ENCODE results near the gene TOMT. TPM values are rescaled to one million over a fixed set of nuclear protein-coding genes. Genes with fewer than 3 reads are reported as not detected.

The TOMT gene
- total RNA-seq, 1 experiment from 2014 or later, result not detected

GRCh38 chr11:72078477-72078876 lies 27.2 kb upstream of the TOMT start:
- Histone ChIP-seq H4K20me1 (ENCODE audit: insufficient read depth) (no peaks in the 10 kb centered on the region; the same call in 1 of the 2 replicates), H3K9ac (ENCODE audit: low read length) (peak overlapping the region; percentile 83), H3K36me3 (ENCODE audit: control insufficient read depth in 1 of 2, insufficient read depth in 2 of 2, low read length in 2 of 2) (peaks cover 0 to 3% of the 10 kb centered on the region in 2 experiments; a peak in 1 of 4 replicates), H2AFZ (ENCODE audit: low read depth, low read length, poor library complexity, severe bottlenecking) (no peak overlapping the region), H3K9me3 (ENCODE audit: control insufficient read depth in 1 of 2, insufficient read depth in 1 of 2, low read depth in 1 of 2, low read length in 2 of 2) (no peaks in the 10 kb centered on the region), H3K27me3 (ENCODE audit: insufficient read depth, low read length) (no peaks in the 10 kb centered on the region), H3K9me2 (ENCODE audit: insufficient read depth) (no peaks in the 10 kb centered on the region), H3K27ac (ENCODE audit: low read depth, low read length) (no peak overlapping the region), H3K4me3 (replicated peaks in 1 of 2; ENCODE audit: low read depth in 1 of 2, low read length in 2 of 2) (peak overlapping the region; percentile 89 to 92), H3K4me2 (ENCODE audit: low read length) (peak overlapping the region; percentile 90), H3K79me2 (ENCODE audit: insufficient read depth, low read length) (peaks cover 64% of the 10 kb centered on the region), H3K4me1 (ENCODE audit: control insufficient read depth in 1 of 2, insufficient read depth in 2 of 2, low read length in 2 of 2) (peaks cover 5 to 46% of the 10 kb centered on the region in 2 experiments)
- POLR2A ChIA-PET, result interaction anchor here (2.0 kb wide), 1 partner anchor 34 kb away, joined by 4 read pairs; the partner anchor contains the start of gene ANAPC15
- TF ChIP-seq REST (IDR thresholded peaks at IDR 0.05; ENCODE audit: low read depth), result no peak
- TF ChIP-seq SIN3A (IDR thresholded peaks at IDR 0.05; ENCODE audit: low read depth), result no peak
- no peak for TF ChIP-seq CTCF (IDR thresholded peaks at IDR 0.05 in 2 of 3, conservative IDR thresholded peaks at IDR 0.05 in 1 of 3; ENCODE audit: borderline replicate concordance in 1 of 3, insufficient read depth in 1 of 3, low read depth in 2 of 3, low read length in 2 of 3)
- TF ChIP-seq SP1 (IDR thresholded peaks at IDR 0.05; ENCODE audit: low read depth), result no peak
- no peak for TF ChIP-seq ZNF274 (IDR thresholded peaks at IDR 0.05; ENCODE audit: low read depth, low read length)
- no peak for TF ChIP-seq EZH2phosphoT487 (IDR thresholded peaks at IDR 0.05; ENCODE audit: borderline replicate concordance)
- TF ChIP-seq FOSL1 (IDR thresholded peaks at IDR 0.05; ENCODE audit: low read depth), result no peak
- TF ChIP-seq SRF (IDR thresholded peaks at IDR 0.05; ENCODE audit: low read depth), result no peak
- TF ChIP-seq ELF1 (IDR thresholded peaks at IDR 0.05; ENCODE audit: borderline replicate concordance, low read depth), result no peak
- no peak for TF ChIP-seq MAX (IDR thresholded peaks at IDR 0.05)
- no peak for TF ChIP-seq JUND (IDR thresholded peaks at IDR 0.05)
- TF ChIP-seq POLR2AphosphoS5 (IDR thresholded peaks at IDR 0.05; ENCODE audit: low read depth, low read length), result no peak
- BruUV-seq (replicated peaks), result no TSS peak
- intact Hi-C loops (cut with micrococcal nuclease), result loop anchor here (5.0 kb wide), 1 partner anchor 36 kb away; no protein-coding TSS in a partner anchor
- RAD21 ChIA-PET (ENCODE audit: low non-redundant PET in 1 of 2, low total read pairs in 2 of 2, uncharacterized antibody in 2 of 2, unreplicated experiment in 2 of 2), result interaction anchor here in 1 of 2 experiments (1.5 kb wide), 1 partner anchor 53 kb away, joined by 3 read pairs; no protein-coding TSS in a partner anchor
- ATAC-seq (no peak), DNase-seq (ENCODE audit: low read depth, low spot score) (no peak)
- CTCF ChIA-PET, result no interaction called here

Data from HCT116 (cell line).